PC-9 (cell line): ENCODE data around the gene SLC26A2. TPM values are rescaled to one million over a fixed set of nuclear protein-coding genes. Genes with fewer than 3 reads are reported as not detected.

Experiments used
- BruUV-seq: library from RNA; stranded (reverse); fragments of 400-500 nt; replicated peaks from 2 replicates; lab custom pipeline; 2021; lab: Mats Ljungman, UMichigan
- CTCF ChIA-PET: fragments of 300-600 bp; sonication (Branson Sonifier 250); formaldehyde crosslinking; loops from one replicate; lab custom pipeline; 2022; ENCODE audit warnings: antibody characterized with exemption; lab: Charles Lee
- POLR2A ChIA-PET: fragments of 300-600 bp; sonication (Branson Sonifier 250); formaldehyde crosslinking; loops from one replicate; lab custom pipeline; 2022; ENCODE audit warnings: antibody characterized with exemption; ENCODE audit not compliant: unreplicated experiment; lab: Charles Lee
- DNase-seq, 2 experiments: peaks; one replicate each; pipeline versions ENCODE4 v3.0.0 to v3.0.0-alpha.2; 2015 to 2022; ENCODE audit warnings: mixed read lengths in 1 of 2
- H2AFZ ChIP-seq: fragments of 200-600 bp; sonication (generic); 2 replicates; pipeline ENCODE4 v1.8.1; 2017; ENCODE audit warnings: antibody characterized with exemption
- H3F3A ChIP-seq: fragments of 200-600 bp; sonication (generic); 2 replicates; pipeline ENCODE4 v1.8.1; 2017; ENCODE audit warnings: antibody characterized with exemption, mild to moderate bottlenecking, low read depth; ENCODE audit not compliant: insufficient read depth
- H3K27ac ChIP-seq: fragments of 200-600 bp; sonication (generic); 2 replicates; pipeline ENCODE4 v1.6.1; 2016; ENCODE audit warnings: mixed run types
- H3K27me3 ChIP-seq: fragments of 200-600 bp; sonication (generic); 2 replicates; pipeline ENCODE4 v1.6.1; 2016; ENCODE audit warnings: low read depth, mixed run types; ENCODE audit not compliant: insufficient read depth
- H3K36me3 ChIP-seq: fragments of 200-600 bp; sonication (generic); 2 replicates; pipeline ENCODE4 v1.6.1; 2016; ENCODE audit warnings: low read depth, mixed run types
- H3K4me1 ChIP-seq: fragments of 200-600 bp; sonication (generic); replicated peaks from 2 replicates; pipeline ENCODE4 v1.6.1; 2016; ENCODE audit warnings: mixed run types; ENCODE audit not compliant: insufficient read depth
- H3K4me2 ChIP-seq: fragments of 200-600 bp; sonication (generic); 2 replicates; pipeline ENCODE4 v1.6.1; 2017; ENCODE audit warnings: mixed run types
- H3K4me3 ChIP-seq: fragments of 200-600 bp; sonication (generic); 2 replicates; pipeline ENCODE4 v1.6.1; 2016; ENCODE audit warnings: mixed run types
- H3K79me2 ChIP-seq: fragments of 200-600 bp; sonication (generic); 2 replicates; pipeline ENCODE4 v1.6.1; 2017; ENCODE audit warnings: low read depth, mixed run types
- H3K9me2 ChIP-seq: fragments of 200-600 bp; sonication (generic); 2 replicates; pipeline ENCODE4 v1.8.1; 2017; ENCODE audit warnings: mild to moderate bottlenecking; ENCODE audit not compliant: insufficient read depth
- H3K9me3 ChIP-seq: fragments of 200-600 bp; sonication (generic); 2 replicates; pipeline ENCODE4 v1.8.1; 2016; ENCODE audit warnings: low read depth; ENCODE audit not compliant: insufficient read depth
- H4K20me1 ChIP-seq: fragments of 200-600 bp; sonication (generic); 2 replicates; pipeline ENCODE4 v1.8.1; 2017; ENCODE audit not compliant: insufficient read depth
- CTCF ChIP-seq: fragments of 200-600 bp; sonication (generic); conservative IDR thresholded peaks from 2 replicates; pipeline ENCODE4 v1.6.1; 2017; ENCODE audit warnings: mixed run types, antibody characterized with exemption, mild to moderate bottlenecking, moderate library complexity
- EZH2 ChIP-seq: fragments of 200-600 bp; sonication (generic); IDR thresholded peaks from 2 replicates; pipeline ENCODE4 v1.8.0; 2017; ENCODE audit warnings: antibody characterized with exemption, low read depth
- intact Hi-C: fragments of 100-400 bp; cut with micrococcal nuclease; formaldehyde crosslinking; loops from one replicate; pipeline ENCODE4 v1.10.0; 2022; ENCODE audit not compliant: unreplicated experiment
- total RNA-seq: library from RNA; stranded (reverse); gene quantifications from 2 replicates; pipeline ENCODE4 v1.2.3, GENCODE V29; 2021

The SLC26A2 gene
- total RNA-seq, 1 experiment from 2014 or later, result 13.5 TPM

DNA sequence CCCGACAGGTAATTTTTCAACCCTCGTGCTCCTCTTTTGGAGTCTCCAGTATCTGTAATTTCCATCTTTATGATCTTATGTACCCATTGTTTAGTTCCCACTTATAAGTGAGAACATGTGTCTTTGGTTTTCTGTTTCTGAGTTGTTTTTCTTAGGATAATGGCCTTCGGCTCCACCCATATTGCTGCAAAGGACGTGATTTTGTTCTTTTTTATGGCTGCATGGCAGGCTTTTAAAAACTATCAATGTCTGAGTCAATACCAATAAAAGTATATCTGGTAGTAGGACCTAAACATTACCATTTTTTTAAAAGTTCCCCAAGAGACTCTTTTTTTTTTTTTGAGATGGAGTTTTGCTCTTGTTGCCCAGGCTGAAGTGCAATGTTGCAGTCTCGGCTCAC, 3.9 kb upstream of the SLC26A2 start:
- Histone ChIP-seq H3K4me2 (no peak overlapping the region), H3K9me3 (no peaks in the 10 kb centered on the region), H3K27ac (no peak overlapping the region), H3K4me1 (peaks cover 13% of the 10 kb centered on the region), H3K36me3 (no peaks in the 10 kb centered on the region), H3F3A (peaks cover 25% of the 10 kb centered on the region), H3K27me3 (no peaks in the 10 kb centered on the region), H2AFZ (no peak overlapping the region), H4K20me1 (no peaks in the 10 kb centered on the region), H3K9me2 (no peaks in the 10 kb centered on the region), H3K4me3 (no peak overlapping the region), H3K79me2 (no peaks in the 10 kb centered on the region)
- no TSS peak for BruUV-seq
- DNase-seq, result no peak
- no peak for TF ChIP-seq CTCF
- TF ChIP-seq EZH2, result no peak
- ChIA-PET CTCF (interaction anchor here (0.6 kb wide), 1 partner anchor 1283 kb away, joined by 3 read pairs; no protein-coding TSS in a partner anchor), POLR2A (no interaction called here)
- intact Hi-C loops, result no loop called here

DNA sequence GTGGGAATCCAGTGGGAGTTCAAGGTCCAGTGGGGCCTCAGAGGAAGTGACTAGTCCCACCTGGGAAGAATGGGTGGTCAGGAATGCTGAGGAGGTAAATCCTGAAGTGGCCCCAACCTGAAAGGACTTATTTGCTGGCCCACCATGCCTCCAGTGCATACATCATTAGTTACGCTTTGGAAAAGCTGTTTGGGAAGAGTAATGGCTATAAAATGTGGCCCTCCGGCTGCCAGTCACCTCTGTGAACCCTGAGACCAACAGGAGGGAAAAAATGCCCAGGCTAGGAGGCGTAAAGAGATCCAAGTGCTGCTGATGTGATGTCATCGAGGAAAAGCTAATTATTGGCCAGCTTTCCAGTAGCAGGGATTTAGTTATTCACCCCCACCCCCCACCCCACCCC, 2.7 kb upstream of the SLC26A2 start:
- BruUV-seq, result no TSS peak

More for the DNA sequence above, 2.7 kb upstream of the SLC26A2 start:
- Histone ChIP-seq H3K27ac (no peak overlapping the region), H3K4me2 (no peak overlapping the region), H3K27me3 (no peaks in the 10 kb centered on the region), H2AFZ (no peak overlapping the region), H3K4me1 (peaks cover 13% of the 10 kb centered on the region), H3F3A (peaks cover 28% of the 10 kb centered on the region), H3K36me3 (no peaks in the 10 kb centered on the region), H3K79me2 (no peaks in the 10 kb centered on the region), H4K20me1 (no peaks in the 10 kb centered on the region), H3K4me3 (no peak overlapping the region), H3K9me2 (no peaks in the 10 kb centered on the region), H3K9me3 (no peaks in the 10 kb centered on the region)
- ChIA-PET POLR2A (interaction anchor here (0.8 kb wide), 1 partner anchor 19 kb away, joined by 9 read pairs; no protein-coding TSS in a partner anchor), CTCF (interaction anchor here (0.6 to 1.7 kb wide), 5 partner anchors 52 to 447 kb away, joined by 3 to 12 read pairs (median 4); no protein-coding TSS in a partner anchor)
- no peak for TF ChIP-seq EZH2
- TF ChIP-seq CTCF, result no peak
- DNase-seq, result peak in 1 of 2 experiments; percentile 11
- intact Hi-C loops, result no loop called here
